ENCODE results near the gene THSD7B. TPM values are rescaled to one million over a fixed set of nuclear protein-coding genes. Genes with fewer than 3 reads are reported as not detected.

The THSD7B gene
- total RNA-seq, 1 donor from 2014 or later: 1.2 TPM

- Histone ChIP-seq H3K4me1 (no peaks in the 10 kb centered on the region), H3K9me3 (ENCODE audit: low read depth) (no peaks in the 10 kb centered on the region), H3F3A (ENCODE audit: low read depth) (no peaks in the 10 kb centered on the region), H3K27ac (no peak overlapping the region), H2AFZ (replicated peaks) (no peak overlapping the region), H3K9ac (no peak overlapping the region), H3K79me2 (ENCODE audit: low read depth) (no peaks in the 10 kb centered on the region), H3K4me2 (no peak overlapping the region), H3K36me3 (no peaks in the 10 kb centered on the region), H4K20me1 (ENCODE audit: low read depth) (no peaks in the 10 kb centered on the region), H3K27me3 (no peaks in the 10 kb centered on the region), H3K4me3 (no peak overlapping the region)
- H3K36me3 Mint-ChIP-seq: no peaks in the 10 kb centered on the region
- TF ChIP-seq CTCF (IDR thresholded peaks at IDR 0.05) (no peak), EZH2phosphoT487 (IDR thresholded peaks at IDR 0.05) (no peak), EZH2 (IDR thresholded peaks at IDR 0.05) (no peak)
- H3K27me3 Mint-ChIP-seq (ENCODE audit: insufficient read depth, low read depth): no peaks in the 10 kb centered on the region
- no peak overlapping the region for H3K4me3 Mint-ChIP-seq
- DNase-seq (ENCODE audit: low spot score): no peak
- peaks cover 9% of the 10 kb centered on the region for H3K4me1 Mint-ChIP-seq
- H3K27ac Mint-ChIP-seq: no peak overlapping the region
- H3K9me3 Mint-ChIP-seq: no peaks in the 10 kb centered on the region
Measured at GRCh38 chr2:137367361-137367760, 602.0 kb downstream of the THSD7B start.

DNA sequence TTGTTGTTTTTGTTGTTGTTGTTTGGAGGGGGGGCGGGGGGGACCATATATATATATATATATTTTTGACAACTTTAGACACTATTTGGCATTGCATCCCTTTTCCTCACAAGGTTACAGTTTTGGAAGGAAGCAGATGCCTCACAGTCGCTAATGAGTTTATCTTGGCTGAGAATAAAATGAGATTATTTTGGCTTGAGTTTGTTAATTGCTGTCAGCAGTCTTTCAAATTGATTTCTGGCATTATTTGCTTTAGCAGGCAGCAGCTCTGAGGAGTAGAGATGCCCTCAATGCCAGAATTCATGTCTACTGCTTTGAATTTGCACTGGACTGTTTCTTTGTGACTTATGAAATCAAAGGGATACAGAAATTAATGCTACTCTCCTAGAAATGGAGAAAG, 603.8 kb downstream of the THSD7B start:
- H3K9ac ChIP-seq: no peak overlapping the region
- H4K20me1 ChIP-seq (ENCODE audit: low read depth): no peaks in the 10 kb centered on the region
- H3F3A ChIP-seq (ENCODE audit: low read depth): no peaks in the 10 kb centered on the region
- no peak overlapping the region for H2AFZ ChIP-seq (replicated peaks)
- H3K27me3 ChIP-seq: no peaks in the 10 kb centered on the region
- TF ChIP-seq EZH2phosphoT487 (IDR thresholded peaks at IDR 0.05): no peak
- no peak for TF ChIP-seq CTCF (IDR thresholded peaks at IDR 0.05)
- no peaks in the 10 kb centered on the region for H3K36me3 Mint-ChIP-seq
- no peak overlapping the region for H3K4me2 ChIP-seq
- no peak overlapping the region for H3K27ac Mint-ChIP-seq
- H3K4me1 Mint-ChIP-seq: peaks cover 9% of the 10 kb centered on the region
- no peaks in the 10 kb centered on the region for H3K79me2 ChIP-seq (ENCODE audit: low read depth)
- H3K4me3 ChIP-seq: no peak overlapping the region
- H3K4me1 ChIP-seq: no peaks in the 10 kb centered on the region
- no peaks in the 10 kb centered on the region for H3K36me3 ChIP-seq
- no peaks in the 10 kb centered on the region for H3K27me3 Mint-ChIP-seq (ENCODE audit: insufficient read depth, low read depth)
- no peak for DNase-seq (ENCODE audit: low spot score)
- no peak overlapping the region for H3K27ac ChIP-seq
- H3K9me3 ChIP-seq (ENCODE audit: low read depth): no peaks in the 10 kb centered on the region
- H3K9me3 Mint-ChIP-seq: no peaks in the 10 kb centered on the region
- no peak overlapping the region for H3K4me3 Mint-ChIP-seq

DNA sequence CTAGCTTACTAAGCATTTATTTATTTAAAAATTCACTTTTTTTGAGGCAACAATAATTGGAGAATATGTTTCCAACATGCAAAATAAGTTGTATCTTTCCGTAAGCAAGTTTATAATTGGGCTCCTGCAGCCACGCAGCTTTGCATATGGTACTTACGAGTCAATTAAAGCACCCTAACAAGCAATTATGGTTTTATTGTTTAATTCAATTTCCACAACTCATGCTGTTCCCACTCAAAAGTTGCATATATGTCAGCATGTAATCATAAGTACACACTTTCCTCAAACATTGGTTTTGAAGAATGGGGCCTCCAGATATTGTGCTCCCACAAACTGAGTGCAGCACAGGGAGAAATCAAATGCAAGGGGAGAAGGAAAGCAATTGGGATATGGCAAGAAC, 613.8 kb downstream of the THSD7B start:
- Histone ChIP-seq H2AFZ (replicated peaks) (no peak overlapping the region), H3K79me2 (ENCODE audit: low read depth) (no peaks in the 10 kb centered on the region), H3K27me3 (no peaks in the 10 kb centered on the region), H3F3A (ENCODE audit: low read depth) (no peaks in the 10 kb centered on the region), H4K20me1 (ENCODE audit: low read depth) (no peaks in the 10 kb centered on the region), H3K9me3 (ENCODE audit: low read depth) (no peaks in the 10 kb centered on the region), H3K9ac (no peak overlapping the region), H3K4me3 (no peak overlapping the region), H3K36me3 (no peaks in the 10 kb centered on the region), H3K27ac (no peak overlapping the region), H3K4me1 (no peaks in the 10 kb centered on the region), H3K4me2 (no peak overlapping the region)
- H3K9me3 Mint-ChIP-seq: peaks cover 9% of the 10 kb centered on the region
- no peak for TF ChIP-seq CTCF (IDR thresholded peaks at IDR 0.05)
- TF ChIP-seq EZH2phosphoT487 (IDR thresholded peaks at IDR 0.05): no peak
- no peak for TF ChIP-seq EZH2 (IDR thresholded peaks at IDR 0.05)
- H3K27ac Mint-ChIP-seq: no peak overlapping the region
- no peaks in the 10 kb centered on the region for H3K4me1 Mint-ChIP-seq
- no peak overlapping the region for H3K4me3 Mint-ChIP-seq
- peaks cover 3% of the 10 kb centered on the region for H3K27me3 Mint-ChIP-seq (ENCODE audit: insufficient read depth, low read depth)
- no peak for DNase-seq (ENCODE audit: low spot score)
- H3K36me3 Mint-ChIP-seq: no peaks in the 10 kb centered on the region

DNA sequence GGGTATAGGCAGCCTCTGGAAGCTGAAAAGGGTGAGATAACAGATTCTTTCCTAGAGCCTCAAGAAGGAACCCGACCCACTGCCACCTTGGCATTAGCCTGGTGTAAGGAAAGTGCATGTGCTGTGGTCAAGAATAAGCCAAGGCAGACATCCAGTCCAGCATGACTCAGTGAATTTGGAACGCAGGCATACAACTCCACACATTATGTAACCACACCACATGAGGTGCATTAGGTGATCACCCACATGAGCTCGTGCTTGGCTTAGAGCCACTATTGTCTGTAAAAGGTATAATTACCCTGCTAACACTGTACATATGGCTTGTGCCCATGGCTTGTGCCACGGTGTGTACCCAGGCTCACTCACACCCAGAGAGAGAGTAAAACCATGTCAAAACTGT, 615.3 kb downstream of the THSD7B start:
- no peaks in the 10 kb centered on the region for H3F3A ChIP-seq (ENCODE audit: low read depth)
- no peak overlapping the region for H3K27ac ChIP-seq
- no peak overlapping the region for H3K9ac ChIP-seq
- no peak for TF ChIP-seq EZH2phosphoT487 (IDR thresholded peaks at IDR 0.05)
- TF ChIP-seq EZH2 (IDR thresholded peaks at IDR 0.05): no peak
- no peak for TF ChIP-seq CTCF (IDR thresholded peaks at IDR 0.05)
- H3K9me3 ChIP-seq (ENCODE audit: low read depth): no peaks in the 10 kb centered on the region
- no peak for DNase-seq (ENCODE audit: low spot score)
- H3K36me3 ChIP-seq: no peaks in the 10 kb centered on the region
- no peaks in the 10 kb centered on the region for H4K20me1 ChIP-seq (ENCODE audit: low read depth)
- no peaks in the 10 kb centered on the region for H3K4me1 Mint-ChIP-seq
- no peak overlapping the region for H2AFZ ChIP-seq (replicated peaks)
- H3K27ac Mint-ChIP-seq: no peak overlapping the region
- no peak overlapping the region for H3K4me3 Mint-ChIP-seq
- no peaks in the 10 kb centered on the region for H3K4me1 ChIP-seq
- no peaks in the 10 kb centered on the region for H3K79me2 ChIP-seq (ENCODE audit: low read depth)
- no peak overlapping the region for H3K4me3 ChIP-seq
- peaks cover 12% of the 10 kb centered on the region for H3K9me3 Mint-ChIP-seq
- H3K36me3 Mint-ChIP-seq: no peaks in the 10 kb centered on the region
- H3K27me3 ChIP-seq: no peaks in the 10 kb centered on the region
- H3K4me2 ChIP-seq: no peak overlapping the region
- peaks cover 3% of the 10 kb centered on the region for H3K27me3 Mint-ChIP-seq (ENCODE audit: insufficient read depth, low read depth)

All from neural progenitor cell (in vitro differentiated cells).